Naive thymus-derived CD4-positive, alpha-beta T cell (primary cell): Measurements from ENCODE around the gene NR2F1-AS1. TPM values are rescaled to one million over a fixed set of nuclear protein-coding genes. Genes with fewer than 3 reads are reported as not detected.

Experiments used
- ATAC-seq: fragments of 150-1000 bp; cut with Tn5 transposase; 2 replicates; pipeline ENCODE4 v1.10.0; 2021; ENCODE audit warnings: mild to moderate bottlenecking, moderate library complexity
- CTCF ChIA-PET: fragments of 350-600 bp; sonication (Branson Sonifier 250); formaldehyde crosslinking; loops from one replicate; lab custom pipeline; 2021; ENCODE audit warnings: antibody characterized with exemption; lab: Charles Lee
- POLR2A ChIA-PET: fragments of 350-600 bp; sonication (Branson Sonifier 250); formaldehyde crosslinking; loops from one replicate; lab custom pipeline; 2021; ENCODE audit warnings: antibody characterized with exemption, inconsistent platforms; lab: Charles Lee
- DNase-seq, 9 donors: peaks; one replicate each; pipeline versions ENCODE4 v3.0.0 to v3.0.0-alpha.2; 2020 to 2022; ENCODE audit warnings: mixed read lengths in 1 of 9
- H3K27ac ChIP-seq: one replicate; pipeline ENCODE4 v1.7.0; 2013; ENCODE audit warnings: mild to moderate bottlenecking, low read depth, low read length, moderate library complexity
- H3K27me3 ChIP-seq, 2 donors: one replicate each; pipeline ENCODE4 v1.7.0; 2013; ENCODE audit warnings: low read length in 2 of 2, mild to moderate bottlenecking in 2 of 2, moderate library complexity in 2 of 2; ENCODE audit not compliant: control insufficient read depth in 2 of 2, insufficient read depth in 2 of 2
- H3K36me3 ChIP-seq, 3 experiments: 1 replicate in 2 of 3; 2 replicates in 1 of 3; pipeline ENCODE4 v1.7.0; 2013; ENCODE audit warnings: low read length in 3 of 3, mild to moderate bottlenecking in 3 of 3, moderate library complexity in 1 of 3; ENCODE audit not compliant: insufficient read depth in 3 of 3, control insufficient read depth in 2 of 3
- H3K4me1 ChIP-seq, 2 donors: one replicate each; pipeline ENCODE4 v1.7.0; 2013; ENCODE audit warnings: low read length in 2 of 2, mild to moderate bottlenecking in 2 of 2, moderate library complexity in 1 of 2; ENCODE audit not compliant: control insufficient read depth in 2 of 2, insufficient read depth in 2 of 2
- H3K4me3 ChIP-seq: 2 replicates; pipeline ENCODE4 v1.7.0; 2013; ENCODE audit warnings: mild to moderate bottlenecking, low read length
- H3K9me3 ChIP-seq, 3 experiments: 1 replicate in 2 of 3; 2 replicates in 1 of 3; pipeline ENCODE4 v1.7.0; 2013; ENCODE audit warnings: low read length in 3 of 3; ENCODE audit not compliant: control insufficient read depth in 2 of 3
- H3K27ac Mint-ChIP-seq, 9 donors: one replicate each; pipeline ENCODE4 v1.8.0; 2020 to 2022; ENCODE audit warnings: mixed read lengths in 9 of 9, mild to moderate bottlenecking in 8 of 9, moderate library complexity in 5 of 9, inconsistent platforms in 2 of 9
- H3K27me3 Mint-ChIP-seq, 5 donors: one replicate each; pipeline ENCODE4 v1.8.0; 2021 to 2022; ENCODE audit warnings: mixed read lengths in 5 of 5, mild to moderate bottlenecking in 1 of 5
- H3K36me3 Mint-ChIP-seq, 5 donors: one replicate each; pipeline ENCODE4 v1.8.0; 2020 to 2022; ENCODE audit warnings: mixed read lengths in 5 of 5, mild to moderate bottlenecking in 3 of 5, inconsistent platforms in 1 of 5
- H3K4me1 Mint-ChIP-seq, 7 donors: one replicate each; pipeline ENCODE4 v1.8.0; 2020 to 2022; ENCODE audit warnings: mixed read lengths in 7 of 7, mild to moderate bottlenecking in 3 of 7, inconsistent platforms in 1 of 7
- H3K4me3 Mint-ChIP-seq, 10 donors: one replicate each; pipeline ENCODE4 v1.8.0; 2020 to 2022; ENCODE audit warnings: mild to moderate bottlenecking in 10 of 10, mixed read lengths in 10 of 10, moderate library complexity in 6 of 10, inconsistent platforms in 2 of 10
- H3K9me3 Mint-ChIP-seq, 11 donors: one replicate each; pipeline ENCODE4 v1.8.0; 2020 to 2022; ENCODE audit warnings: mixed read lengths in 11 of 11, mild to moderate bottlenecking in 4 of 11, inconsistent platforms in 1 of 11, moderate library complexity in 1 of 11
- intact Hi-C, 2 donors: fragments of 100-400 bp; cut with micrococcal nuclease; formaldehyde crosslinking; loops; one replicate each; pipeline ENCODE4 v1.15.1; 2023
- polyA plus RNA-seq, 2 donors: library from polyadenylated mRNA; unstranded; fragments of 300-500 nt; fragmentation: Illumina TruSeq; gene quantifications; one replicate each; pipeline ENCODE4 v1.2.3, GENCODE V29; 2021
- total RNA-seq, 6 experiments: library from RNA in 5 of 6; stranded (reverse) in 5 of 6; gene quantifications; 1 replicate in 5 of 6; 2 replicates in 1 of 6; pipeline ENCODE4 v1.2.3 and lab custom pipeline; 2021 to 2026

NR2F1-AS1 gene
- total and polyA plus RNA-seq, 7 experiments from 2014 or later = not detected

GRCh38 chr5:93590493-93590892, 9.5 kb upstream of the NR2F1-AS1 start:
- ChIA-PET CTCF (no interaction called here), POLR2A (no interaction called here)
- H3K27ac Mint-ChIP-seq = no peak overlapping the region
- DNase-seq (no peak), ATAC-seq (no peak)
- Histone ChIP-seq H3K9me3 (peaks cover 0 to 11% (median 0%) of the 10 kb centered on the region in 3 experiments), H3K4me3 (no peak overlapping the region), H3K4me1 (no peaks in the 10 kb centered on the region), H3K27ac (no peak overlapping the region), H3K27me3 (peaks cover 26 to 45% of the 10 kb centered on the region in 2 donors), H3K36me3 (no peaks in the 10 kb centered on the region)
- H3K27me3 Mint-ChIP-seq = peaks cover 88 to 98% (median 94%) of the 10 kb centered on the region in 5 donors
- H3K4me1 Mint-ChIP-seq = peaks cover 11 to 27% (median 23%) of the 10 kb centered on the region in 7 donors
- peaks cover 0 to 41% (median 7%) of the 10 kb centered on the region in 11 donors for H3K9me3 Mint-ChIP-seq
- no peak overlapping the region for H3K4me3 Mint-ChIP-seq
- intact Hi-C loops = no loop called here
- peaks cover 0 to 12% (median 9%) of the 10 kb centered on the region in 5 donors for H3K36me3 Mint-ChIP-seq

- H3K36me3 ChIP-seq = no peaks in the 10 kb centered on the region
- H3K27me3 ChIP-seq = peaks cover 24 to 38% of the 10 kb centered on the region in 2 donors
- peaks cover 0 to 7% (median 0%) of the 10 kb centered on the region in 3 experiments for H3K9me3 ChIP-seq
- H3K4me1 ChIP-seq = no peaks in the 10 kb centered on the region
- no peak for ATAC-seq
- POLR2A ChIA-PET = no interaction called here
- intact Hi-C loops = no loop called here
- Mint-ChIP-seq H3K36me3 (peaks cover 0 to 12% (median 8%) of the 10 kb centered on the region in 5 donors), H3K9me3 (peaks cover 0 to 36% (median 7%) of the 10 kb centered on the region in 11 donors), H3K4me1 (peaks cover 11 to 26% (median 23%) of the 10 kb centered on the region in 7 donors), H3K27me3 (peaks cover 86 to 93% (median 91%) of the 10 kb centered on the region in 5 donors), H3K4me3 (no peak overlapping the region), H3K27ac (no peak overlapping the region)
- CTCF ChIA-PET = no interaction called here
- no peak overlapping the region for H3K4me3 ChIP-seq
- DNase-seq = no peak
- H3K27ac ChIP-seq = no peak overlapping the region
Observed at GRCh38 chr5:93589829-93590215, 8.8 kb upstream of the NR2F1-AS1 start.

GRCh38 chr5:93589152-93589828, 8.3 kb upstream of the NR2F1-AS1 start:
- intact Hi-C loops = no loop called here
- no peak for ATAC-seq
- Mint-ChIP-seq H3K4me3 (peak overlapping the region in 8 of 10 donors; percentile 2 to 66 (median 46)), H3K36me3 (peaks cover 0 to 12% (median 8%) of the 10 kb centered on the region in 5 donors), H3K27ac (peak overlapping the region in 3 of 9 donors; percentile 78 to 88 (median 83)), H3K4me1 (peaks cover 11 to 26% (median 19%) of the 10 kb centered on the region in 7 donors), H3K27me3 (peaks cover 81 to 87% (median 86%) of the 10 kb centered on the region in 5 donors), H3K9me3 (peaks cover 0 to 31% (median 7%) of the 10 kb centered on the region in 11 donors)
- H3K4me1 ChIP-seq = no peaks in the 10 kb centered on the region
- no peak overlapping the region for H3K27ac ChIP-seq
- ChIA-PET CTCF (no interaction called here), POLR2A (no interaction called here)
- H3K4me3 ChIP-seq = no peak overlapping the region
- peaks cover 0 to 4% (median 0%) of the 10 kb centered on the region in 3 experiments for H3K9me3 ChIP-seq
- DNase-seq = no peak
- H3K36me3 ChIP-seq = no peaks in the 10 kb centered on the region
- H3K27me3 ChIP-seq = peaks cover 20 to 33% of the 10 kb centered on the region in 2 donors

- Histone ChIP-seq H3K36me3 (no peaks in the 10 kb centered on the region), H3K4me3 (no peak overlapping the region), H3K27me3 (peaks cover 22 to 29% of the 10 kb centered on the region in 2 donors), H3K27ac (no peak overlapping the region), H3K4me1 (peaks cover 0 to 4% of the 10 kb centered on the region in 2 donors), H3K9me3 (peaks cover 0 to 4% (median 0%) of the 10 kb centered on the region in 3 experiments)
- CTCF ChIA-PET = no interaction called here
- Mint-ChIP-seq H3K27me3 (peaks cover 73 to 80% (median 79%) of the 10 kb centered on the region in 5 donors), H3K27ac (peak overlapping the region in 5 of 9 donors; percentile 56 to 88 (median 78)), H3K9me3 (peaks cover 0 to 26% (median 7%) of the 10 kb centered on the region in 11 donors), H3K4me3 (peak overlapping the region in 9 of 10 donors; percentile 27 to 66 (median 58)), H3K36me3 (peaks cover 0 to 12% (median 6%) of the 10 kb centered on the region in 5 donors), H3K4me1 (peaks cover 7 to 26% (median 19%) of the 10 kb centered on the region in 7 donors)
- intact Hi-C loops = no loop called here
- DNase-seq (no peak), ATAC-seq (no peak)
- POLR2A ChIA-PET = no interaction called here
Observed at GRCh38 chr5:93588352-93589151, 7.5 kb upstream of the NR2F1-AS1 start.

- H3K27ac Mint-ChIP-seq = peak overlapping the region in 6 of 9 donors; percentile 14 to 80 (median 41)
- POLR2A ChIA-PET = no interaction called here
- Histone ChIP-seq H3K9me3 (peaks cover 0 to 4% (median 0%) of the 10 kb centered on the region in 3 experiments), H3K27me3 (peaks cover 30 to 35% of the 10 kb centered on the region in 2 donors), H3K4me3 (no peak overlapping the region), H3K27ac (no peak overlapping the region), H3K36me3 (no peaks in the 10 kb centered on the region), H3K4me1 (peaks cover 8 to 11% of the 10 kb centered on the region in 2 donors)
- H3K36me3 Mint-ChIP-seq = peaks cover 0 to 12% (median 6%) of the 10 kb centered on the region in 5 donors
- DNase-seq = no peak
- CTCF ChIA-PET = no interaction called here
- ATAC-seq = no peak
- intact Hi-C loops = loop anchor here in 1 of 2 donors (2.0 kb wide), 1 partner anchor 15 kb away; no protein-coding TSS in a partner anchor
- peak overlapping the region in 7 of 10 donors; percentile 6 to 63 (median 53) for H3K4me3 Mint-ChIP-seq
- peaks cover 0 to 26% (median 6%) of the 10 kb centered on the region in 11 donors for H3K9me3 Mint-ChIP-seq
- peaks cover 6 to 26% (median 19%) of the 10 kb centered on the region in 7 donors for H3K4me1 Mint-ChIP-seq
- peaks cover 66 to 72% (median 72%) of the 10 kb centered on the region in 5 donors for H3K27me3 Mint-ChIP-seq
Observed at GRCh38 chr5:93587597-93588351, 6.8 kb upstream of the NR2F1-AS1 start.
